Muscle of back (tissue), 11 donors: ENCODE results near the gene DTYMK. TPM values are rescaled to one million over a fixed set of nuclear protein-coding genes. Genes with fewer than 3 reads are reported as not detected.

Source experiments
- DNase-seq, 3 donors: peaks; one replicate each; pipeline versions ENCODE4 v3.0.0 to v3.0.0-alpha.2; 2013
- polyA plus RNA-seq, 10 donors: library from polyadenylated mRNA; unstranded; fragments of 120-200 nt; gene quantifications; one replicate each; pipeline ENCODE4 v1.2.1, GENCODE V29; 2013; ENCODE audit not compliant: insufficient read length in 10 of 10

Gene DTYMK
- polyA plus RNA-seq, 10 donors: 21.9 to 33.4 (median 24.0) TPM

DNA sequence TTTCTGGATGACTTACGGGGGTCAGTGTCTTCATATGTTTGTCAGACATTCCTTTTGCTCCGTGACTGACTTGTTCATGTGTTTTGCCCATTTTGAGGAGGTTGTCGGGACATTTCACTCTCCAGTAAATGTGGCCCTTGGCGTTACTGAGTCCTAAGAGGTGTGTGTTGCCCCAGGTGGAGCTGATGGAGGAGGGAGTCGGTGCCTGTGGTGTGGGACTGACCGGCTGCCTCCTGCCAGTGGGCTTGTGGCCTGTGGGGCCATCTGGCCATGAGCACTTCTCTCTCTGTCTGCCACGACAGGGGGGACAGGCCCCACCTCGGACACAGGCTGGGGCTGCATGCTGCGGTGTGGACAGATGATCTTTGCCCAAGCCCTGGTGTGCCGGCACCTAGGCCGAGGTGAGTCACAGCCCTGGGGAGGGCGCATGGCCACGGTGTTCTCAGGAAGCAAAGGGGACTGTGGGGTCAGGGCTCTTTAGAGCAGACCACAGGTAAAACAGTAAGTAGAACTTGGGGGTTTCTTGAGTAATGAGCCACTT is 33.3 kb downstream of the DTYMK start:
- no peak for DNase-seq

DNA sequence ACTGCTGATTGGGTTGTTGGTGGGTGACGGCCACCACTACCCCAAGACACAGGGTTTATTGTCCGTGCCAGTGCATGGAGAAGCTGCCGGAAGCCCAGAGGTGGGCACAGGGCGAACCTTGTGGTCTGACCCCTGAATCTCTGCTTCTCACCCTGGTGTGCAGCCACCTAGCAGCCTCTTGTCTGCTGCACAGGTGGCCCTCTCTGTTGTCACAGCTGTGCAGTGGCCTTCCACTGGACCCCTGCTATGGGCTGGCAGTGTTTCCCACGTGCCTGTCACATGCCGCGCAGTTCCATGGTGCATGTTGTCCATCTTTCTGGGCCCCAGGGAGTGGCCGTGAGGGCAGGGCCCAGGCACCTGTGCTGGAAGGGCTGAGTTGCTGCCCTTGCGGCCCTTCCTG is 33.9 kb downstream of the DTYMK start:
- no peak for DNase-seq

DNA sequence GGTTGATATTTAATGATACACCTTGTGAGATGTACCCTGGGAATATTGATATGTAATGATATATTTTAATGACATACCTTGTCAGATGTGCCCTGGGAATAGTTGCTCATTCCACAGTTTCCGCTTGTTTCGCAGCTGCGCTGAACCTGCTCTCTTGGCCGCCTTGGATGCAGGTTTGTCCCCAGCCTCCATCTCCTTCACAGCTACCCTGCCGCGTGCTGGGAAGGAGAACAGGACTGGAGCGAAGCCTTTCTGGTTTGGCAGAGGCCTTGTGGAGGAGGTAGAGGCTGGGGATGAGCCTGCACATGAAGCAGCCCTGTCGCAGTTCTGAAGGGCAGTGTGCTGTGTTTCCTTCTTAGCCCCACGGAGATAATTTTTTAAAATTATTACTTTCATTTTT is 34.5 kb downstream of the DTYMK start:
- no peak for DNase-seq

DNA sequence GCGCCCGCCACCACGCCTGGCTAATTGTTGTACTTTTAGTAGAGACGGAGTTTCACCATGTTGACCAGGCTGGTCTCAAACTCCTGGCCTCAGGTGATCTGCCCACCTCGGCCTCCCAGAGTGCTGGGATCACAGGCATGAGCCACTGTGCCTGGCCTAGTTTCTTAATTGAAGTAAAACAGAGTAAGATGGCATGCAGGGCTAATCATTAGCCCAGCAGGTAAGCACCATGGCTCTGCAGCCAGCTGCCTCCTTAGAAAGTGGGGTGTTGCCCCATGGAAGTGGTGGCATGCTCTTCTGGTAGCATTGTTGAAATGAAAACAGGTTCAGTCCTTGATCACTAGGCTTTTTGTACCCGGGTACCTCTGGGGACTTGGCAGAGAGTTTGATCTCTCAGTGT is 36.7 kb downstream of the DTYMK start:
- no peak for DNase-seq

DNA sequence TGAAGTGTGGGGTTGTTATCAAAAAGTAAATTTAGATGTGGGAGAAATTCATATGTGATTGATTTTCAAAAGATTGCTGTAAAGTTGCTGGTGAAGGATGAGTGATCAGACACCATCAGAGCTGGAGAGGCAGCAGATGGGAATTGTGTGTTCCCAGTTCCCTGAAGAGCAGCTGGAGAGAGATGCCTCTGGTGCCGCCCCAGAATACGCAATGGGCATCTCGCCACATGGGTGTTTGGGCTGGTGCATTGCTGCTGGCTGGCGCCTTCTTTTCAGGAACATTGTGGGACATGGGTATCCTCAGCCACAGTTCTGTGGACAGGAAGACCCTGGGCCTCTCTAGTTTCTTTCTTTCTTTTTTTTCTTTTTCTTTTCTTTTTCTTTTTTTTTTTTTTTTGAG is 37.2 kb downstream of the DTYMK start:
- DNase-seq: no peak

DNA sequence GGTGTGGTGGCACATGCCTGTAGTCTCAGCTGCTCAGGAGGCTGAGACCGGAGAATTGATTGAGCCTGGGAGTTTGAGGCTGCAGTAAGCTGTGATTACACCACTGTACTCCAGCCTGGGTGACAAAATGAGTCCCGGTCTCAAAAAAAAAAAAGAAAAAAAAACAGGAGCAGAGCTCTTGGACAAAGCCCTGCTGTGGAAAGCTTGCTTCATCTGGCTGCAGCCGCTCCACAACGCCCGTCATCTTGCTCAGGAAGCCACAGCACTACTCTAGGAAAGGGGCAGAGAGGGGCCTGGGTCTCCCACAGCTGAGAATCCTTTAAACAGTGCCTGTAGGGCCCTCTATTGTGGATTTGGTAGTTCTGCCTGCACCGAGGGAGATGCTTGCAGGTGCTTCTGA is 38.2 kb downstream of the DTYMK start:
- no peak for DNase-seq

DNA sequence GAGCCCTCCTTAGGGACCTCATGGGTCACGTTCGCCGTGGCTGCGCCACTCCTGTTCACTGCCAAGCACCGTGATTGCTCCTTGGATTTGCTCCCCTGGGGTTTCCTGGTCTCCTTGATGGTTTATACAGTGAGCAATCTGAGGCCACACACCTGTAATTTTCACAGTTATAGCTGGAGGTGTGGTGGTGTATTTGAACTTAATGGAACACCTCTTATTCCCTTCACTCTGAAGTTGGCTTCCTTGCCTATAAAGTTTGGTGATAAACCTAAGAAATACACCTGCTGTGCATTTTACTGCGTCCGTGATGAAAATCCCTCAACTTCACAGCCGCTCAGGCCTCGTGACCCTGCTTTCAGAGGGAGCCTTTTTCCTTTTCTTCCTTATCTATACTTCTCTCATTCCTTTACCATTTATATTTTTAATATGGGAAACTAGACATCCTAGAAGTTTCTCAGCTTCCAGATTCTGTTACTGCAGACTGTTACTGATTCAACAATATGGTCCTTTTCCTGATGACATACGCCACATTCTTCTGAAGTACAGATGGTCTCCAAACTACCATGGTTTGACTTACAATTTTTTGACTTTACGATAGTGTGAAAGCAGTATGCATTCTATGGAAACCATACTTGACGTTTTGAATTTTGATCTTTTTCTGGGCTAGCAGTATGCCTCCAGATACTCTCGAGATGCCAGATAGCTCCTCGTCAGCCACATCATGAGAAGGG is 40.5 kb downstream of the DTYMK start:
- no peak for DNase-seq

DNA sequence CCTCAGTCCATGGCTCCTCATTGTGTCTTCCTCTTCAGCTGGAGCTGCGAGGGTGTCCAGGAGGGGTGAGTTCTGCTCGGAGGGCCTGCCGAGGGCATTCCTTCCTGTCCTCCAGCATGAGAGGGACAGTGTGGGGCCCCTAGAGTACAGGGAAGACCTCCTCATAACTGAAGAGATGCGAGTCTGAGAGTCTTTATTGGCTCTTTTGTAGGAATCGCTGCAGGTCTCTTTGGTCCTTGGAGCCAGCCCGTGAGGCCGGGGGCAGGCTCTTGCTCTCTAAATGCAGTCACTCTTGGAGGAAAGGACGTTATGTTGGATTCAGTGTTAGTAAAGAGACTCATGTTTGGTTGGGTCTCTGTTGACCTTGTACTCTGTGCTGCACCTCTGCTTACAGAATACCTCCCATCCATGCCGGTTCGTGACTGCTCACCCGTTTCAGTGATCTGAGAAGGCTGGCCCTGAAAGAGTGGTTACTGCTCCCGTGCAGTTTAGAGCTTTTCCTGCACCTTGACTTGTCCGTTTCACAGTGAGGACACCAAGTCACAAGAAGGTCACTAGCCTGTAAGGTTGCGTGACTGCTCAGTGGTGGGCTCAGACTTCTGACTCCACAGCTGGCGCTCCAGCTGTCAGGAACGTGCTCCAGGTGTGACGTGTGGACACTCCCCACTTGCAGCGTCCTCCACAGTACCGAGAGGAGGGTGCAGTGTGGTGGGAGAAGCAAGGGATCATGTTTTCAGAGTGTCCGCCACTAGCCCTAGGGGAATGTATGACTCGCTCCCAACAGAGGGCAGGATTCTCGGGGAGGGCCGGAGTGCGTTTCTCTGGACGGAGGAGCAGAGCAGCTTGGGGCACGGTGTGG is 41.3 kb downstream of the DTYMK start:
- DNase-seq: no peak

DNA sequence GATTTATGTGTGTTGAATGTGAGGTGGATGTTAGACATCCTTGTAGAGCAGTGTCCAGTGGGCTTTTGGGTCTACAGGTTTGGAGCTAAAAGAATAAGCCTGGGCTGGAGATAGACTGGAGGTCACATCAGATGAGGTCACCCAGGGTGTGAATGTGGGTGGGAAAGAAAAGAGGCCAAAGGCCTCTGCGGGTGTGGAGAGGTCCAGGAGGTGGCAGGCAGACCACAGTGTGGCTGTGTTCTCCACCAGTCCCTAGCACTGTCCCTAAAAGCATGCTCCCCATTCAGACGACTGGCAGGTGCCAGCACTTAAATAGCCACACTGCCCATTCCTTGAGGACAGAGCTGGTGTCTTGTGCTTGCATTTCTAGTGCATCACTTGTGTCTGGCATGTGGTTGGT is 45.0 kb downstream of the DTYMK start:
- peak in 1 of 3 donors; percentile 15 for DNase-seq

DNA sequence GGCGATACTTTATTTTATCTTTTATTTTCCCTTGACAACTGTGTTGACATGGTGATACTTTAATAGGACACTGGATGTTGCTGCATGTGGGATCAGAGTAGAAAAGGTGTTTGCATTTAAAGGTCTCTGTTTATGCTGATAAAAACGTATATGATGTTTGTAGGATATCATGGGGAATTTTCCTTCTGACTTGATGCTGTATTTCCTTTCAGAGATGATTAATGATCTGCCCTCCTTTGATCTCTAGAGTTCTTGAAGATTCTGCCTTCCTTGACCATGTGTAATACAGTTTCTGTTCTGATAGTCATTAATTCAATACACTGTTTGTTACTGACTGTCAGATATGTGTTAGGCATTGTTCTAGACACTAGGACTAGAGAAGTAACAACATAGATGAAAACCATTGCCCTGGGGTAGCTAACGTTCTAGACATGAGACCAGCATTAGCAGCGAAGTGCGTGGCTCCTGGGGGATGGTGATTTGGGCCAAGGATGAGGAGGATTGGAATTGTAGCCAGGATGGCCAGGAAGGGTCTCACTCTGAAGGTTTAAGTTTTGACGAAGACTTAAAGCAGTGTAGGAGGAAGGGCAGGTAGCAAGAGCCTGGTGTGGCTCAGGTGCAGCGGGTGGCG is 46.3 kb downstream of the DTYMK start:
- DNase-seq: no peak

DNA sequence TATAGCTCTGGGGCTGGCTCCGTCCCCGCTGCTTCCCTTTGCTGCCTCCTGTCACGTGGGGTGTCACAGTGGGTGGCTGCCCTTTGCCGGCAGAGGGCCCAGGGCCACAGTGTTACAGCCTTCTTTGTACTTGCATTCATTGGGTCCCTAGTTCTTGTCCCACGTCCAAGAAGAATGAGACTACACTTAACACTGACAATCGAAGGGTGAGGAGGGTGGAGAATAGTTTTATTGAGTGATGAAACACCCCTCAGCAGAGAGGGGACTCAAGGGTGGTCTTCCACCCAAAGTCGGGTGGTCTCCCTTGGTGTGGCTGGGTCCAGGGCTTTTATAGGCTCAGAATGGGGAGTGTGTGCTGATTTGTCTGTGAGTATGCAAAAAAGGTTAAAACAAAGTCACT is 47.2 kb downstream of the DTYMK start:
- DNase-seq: no peak

DNA sequence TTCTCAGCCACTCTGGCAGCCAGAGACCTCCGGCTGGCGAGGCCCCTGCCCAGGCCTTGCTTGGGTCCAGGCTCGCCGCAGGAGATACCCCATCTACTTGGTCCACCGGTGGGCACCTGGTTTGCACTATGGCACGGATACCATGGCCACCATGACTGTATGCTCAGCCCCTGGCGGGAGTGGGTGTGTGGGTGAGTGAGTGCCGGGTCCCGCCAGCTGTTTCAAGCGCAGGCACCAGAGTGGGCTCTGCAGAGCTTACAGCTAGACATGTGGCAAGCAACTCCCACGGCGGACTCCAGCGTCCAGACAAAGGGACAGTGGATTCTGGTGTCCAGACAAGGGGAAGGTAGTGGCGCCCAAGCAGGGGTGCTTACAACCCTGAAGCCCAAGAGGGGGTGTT is 47.7 kb downstream of the DTYMK start:
- DNase-seq: no peak

DNA sequence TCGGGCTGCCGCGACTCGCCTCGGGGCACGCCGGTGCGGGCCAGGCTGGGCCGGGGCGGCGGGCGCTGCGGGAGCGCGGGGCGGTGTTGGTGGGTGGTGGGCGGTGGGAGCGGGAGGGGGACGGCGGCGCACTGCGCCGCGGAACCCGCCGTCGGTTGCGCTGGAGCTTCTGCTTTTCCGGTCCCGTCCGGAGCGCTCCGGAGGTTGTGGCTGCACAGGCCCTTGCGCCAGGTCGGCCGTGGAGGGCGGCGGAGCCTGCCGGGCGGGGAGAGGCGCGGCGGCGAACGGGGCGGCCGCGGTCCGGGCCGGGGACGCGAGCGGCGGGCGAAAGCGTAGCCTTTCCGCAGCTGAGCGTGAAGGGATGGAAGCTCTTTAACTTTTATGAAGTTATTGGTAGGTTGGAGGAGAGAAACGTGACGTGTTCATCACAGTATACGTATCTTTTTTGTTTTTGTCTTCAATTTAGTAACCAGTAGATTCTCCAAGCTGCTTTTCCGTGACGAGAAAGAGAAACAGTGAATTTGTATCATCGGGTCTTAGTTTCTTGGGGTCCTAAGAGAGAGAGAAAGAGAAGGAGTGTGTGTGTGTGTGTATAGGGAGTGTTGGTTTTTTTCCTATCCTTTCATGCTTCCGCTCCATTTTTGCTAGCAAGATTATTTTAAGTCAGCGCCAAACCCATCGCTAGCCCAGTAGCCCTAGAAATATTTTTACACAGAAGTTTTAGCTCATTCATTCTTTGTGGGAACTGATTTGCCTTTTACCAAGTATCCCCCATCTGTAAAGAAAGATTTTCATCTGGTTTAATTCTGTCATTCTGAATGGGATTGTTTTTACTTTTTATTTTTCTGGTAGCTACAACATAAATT is 48.6 kb downstream of the DTYMK start:
- DNase-seq: no peak

DNA sequence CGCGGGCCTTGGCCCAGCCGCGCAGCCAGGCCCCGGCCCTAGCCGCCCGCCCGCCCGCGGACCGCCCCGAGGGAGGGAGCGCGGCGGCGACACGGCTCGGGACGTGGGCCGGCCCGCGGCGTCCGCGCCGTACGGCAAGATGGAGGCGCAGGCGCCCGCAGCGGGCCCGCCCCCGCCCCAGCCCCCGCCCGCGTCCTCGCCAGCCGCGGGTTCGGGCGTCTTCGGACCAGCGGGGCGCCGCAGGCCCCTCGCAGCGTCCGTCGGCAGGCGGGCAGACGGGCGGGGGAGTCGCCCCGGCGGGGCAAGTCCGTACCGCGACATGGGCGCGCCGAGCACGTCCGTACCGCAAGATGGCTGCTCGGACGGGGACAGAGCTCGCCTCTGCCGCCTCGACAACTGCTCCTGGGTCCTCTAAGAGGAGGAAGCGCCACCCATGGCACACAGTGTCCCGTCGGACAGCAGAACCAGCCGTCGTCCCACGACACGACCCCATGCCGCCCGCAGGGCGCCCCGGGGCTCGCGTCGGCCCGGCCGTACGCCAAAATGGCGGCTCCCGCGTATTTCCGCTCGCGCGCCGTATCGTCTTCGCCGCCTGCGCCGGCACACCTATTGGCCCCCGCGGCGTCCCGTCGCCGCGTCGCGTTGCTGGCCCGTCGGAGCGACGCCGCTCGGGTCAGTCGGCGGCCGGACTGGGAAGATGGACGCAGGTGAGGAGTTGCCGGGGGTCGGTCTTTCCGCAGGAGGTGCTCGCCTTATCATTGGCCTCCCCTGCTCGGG is 49.4 kb downstream of the DTYMK start, which contains the start of the genes ATG4B and THAP4:
Gene ATG4B (plus strand): TSS at position 676 of the 777 bp plus-strand sequence. CDS start 22 bp downstream, at position 698.
Gene THAP4 (minus strand): TSS at position 141 of the 777 bp plus-strand sequence. CDS start 141 bp downstream, outside the sequence.
- peak; percentile 87 to 98 (median 94) for DNase-seq

DNA sequence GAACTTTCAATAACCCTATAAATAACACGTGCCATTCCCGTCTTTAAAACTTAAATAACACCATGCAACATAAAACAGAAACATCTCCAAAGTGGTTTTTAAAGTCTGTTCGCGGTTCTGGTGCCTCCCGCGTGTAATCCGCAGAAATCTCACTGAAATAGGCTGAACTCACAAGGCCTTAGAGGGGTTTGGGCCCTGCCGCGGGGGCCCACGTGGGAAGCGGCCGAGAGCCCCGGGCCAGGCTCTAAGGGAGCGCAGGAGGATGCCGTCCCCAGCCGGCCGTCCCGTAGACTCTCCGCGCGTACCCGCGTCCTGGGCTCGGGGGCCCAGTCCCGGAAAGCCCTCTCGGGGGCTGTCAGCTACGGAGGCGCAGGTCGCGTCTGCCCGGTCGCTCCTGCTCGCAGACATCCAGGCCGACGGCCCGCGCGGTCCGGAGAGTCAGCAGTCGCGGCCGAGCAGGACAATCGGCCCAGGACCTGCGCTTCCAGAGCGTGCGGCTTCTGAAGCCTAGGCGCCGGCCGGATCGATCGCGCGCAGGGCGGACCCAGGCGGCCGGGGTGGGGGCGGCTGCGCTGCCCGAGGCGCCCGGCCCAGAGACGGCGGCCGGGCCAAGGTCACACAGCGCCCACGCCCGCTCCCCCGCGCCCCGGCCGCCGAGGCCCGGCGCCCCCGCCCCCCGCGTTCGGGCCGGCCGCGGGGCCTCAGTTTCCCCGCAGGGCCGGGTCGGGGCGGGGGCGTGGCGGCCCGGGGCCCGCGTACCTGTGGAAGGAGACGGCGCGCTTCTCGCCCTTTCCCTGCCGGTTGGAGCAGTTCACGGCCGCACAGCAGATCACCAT is 50.2 kb downstream of the DTYMK start:
- peak in 2 of 3 donors; percentile 43 to 75 for DNase-seq

DNA sequence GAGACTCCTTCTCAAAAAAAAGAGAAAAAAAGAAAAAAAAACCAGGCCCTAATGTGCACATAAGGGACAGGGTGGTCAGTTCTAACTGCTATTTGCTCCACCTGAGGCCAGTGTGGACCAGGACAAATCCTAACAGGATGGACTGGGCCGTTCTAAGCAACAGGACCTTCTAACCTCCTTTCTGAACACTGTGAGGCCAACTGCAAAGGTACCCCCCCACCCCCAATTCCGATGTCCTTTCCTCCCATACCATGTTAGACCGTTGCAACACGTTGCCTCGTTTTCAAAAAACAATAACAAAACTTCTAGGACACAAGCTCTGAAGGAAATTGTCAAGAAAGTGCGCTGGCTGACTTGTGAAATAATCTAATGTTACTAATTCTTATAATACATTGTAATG is 50.9 kb downstream of the DTYMK start:
- no peak for DNase-seq

DNA sequence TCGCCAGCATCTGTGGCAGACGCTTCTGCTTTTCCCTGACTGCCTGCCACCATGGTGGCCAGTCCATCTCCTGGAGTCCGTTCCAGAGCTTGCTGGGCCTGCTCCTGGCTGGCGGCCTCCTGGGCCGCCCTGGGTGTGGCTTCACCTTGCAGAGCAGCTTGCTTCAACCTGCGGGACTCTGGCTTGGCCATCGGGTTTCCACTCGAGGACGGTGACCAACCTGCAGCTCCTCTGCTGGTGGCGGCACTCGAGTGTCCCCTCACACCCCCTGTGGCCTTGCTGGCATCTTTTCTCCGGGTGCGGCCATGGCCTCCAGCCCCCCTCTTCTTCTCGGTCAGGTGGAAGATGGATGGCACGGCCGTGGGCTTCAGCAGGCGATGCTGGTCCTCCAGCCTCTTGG is 53.1 kb downstream of the DTYMK start:
- DNase-seq: no peak

DNA sequence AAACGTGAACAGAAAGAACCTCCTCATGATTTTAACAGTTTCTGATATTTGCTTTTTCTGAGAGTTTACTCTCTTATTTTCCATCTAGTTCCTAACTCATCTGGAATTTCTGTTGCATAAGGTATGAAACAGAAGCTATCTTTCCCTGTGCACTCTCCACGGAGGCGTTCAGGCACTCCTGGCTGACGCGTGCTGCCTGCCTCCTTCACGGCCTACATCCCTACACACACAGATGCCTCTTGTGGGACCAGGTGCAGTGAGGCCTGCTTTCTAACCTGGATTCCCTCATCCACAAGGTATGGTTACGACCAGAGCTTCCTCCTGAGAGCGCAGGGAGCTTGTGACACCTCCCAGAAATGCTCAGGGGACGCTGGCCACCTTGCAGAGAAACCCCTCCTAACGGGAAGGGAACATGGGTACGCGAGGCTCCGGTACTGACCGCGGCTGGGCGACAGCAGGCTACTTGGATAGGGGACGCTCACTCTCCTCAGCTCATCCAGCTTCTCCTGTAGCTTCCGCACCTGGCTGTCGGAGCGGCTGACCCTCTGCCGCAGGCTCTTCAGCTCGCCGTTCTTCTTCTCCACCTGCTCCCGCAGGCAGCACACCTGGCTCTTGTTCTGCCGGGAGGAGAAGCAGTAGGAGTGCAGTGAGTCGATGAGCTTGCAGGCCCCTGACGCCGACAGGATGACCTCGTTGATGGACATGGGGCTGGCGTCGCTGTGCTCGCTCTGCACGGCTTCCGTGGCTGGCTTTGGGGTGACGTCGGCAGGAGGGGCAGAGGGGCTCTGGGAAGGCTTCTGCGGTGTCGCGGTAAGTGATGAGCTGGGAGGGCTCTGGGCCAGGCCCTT is 53.9 kb downstream of the DTYMK start:
- DNase-seq: no peak
